GM23338 (cell line): ENCODE results near the gene MYO9B. TPM values are rescaled to one million over a fixed set of nuclear protein-coding genes. Genes with fewer than 3 reads are reported as not detected.

Experiments
- ATAC-seq: fragments of 200-7000 bp; cut with Tn5 transposase; 3 replicates; pipeline ENCODE4 v1.9.1; 2020
- DNase-seq: peaks from one replicate; pipeline ENCODE4 v3.0.0-alpha.2; 2015; ENCODE audit warnings: low spot score
- H2AFZ ChIP-seq: fragments of 200-600 bp; sonication (generic); 2 replicates; pipeline ENCODE4 v1.8.0; 2016; ENCODE audit warnings: antibody characterized with exemption, mild to moderate bottlenecking, moderate library complexity
- H3F3A ChIP-seq: fragments of 200-600 bp; sonication (generic); replicated peaks from 2 replicates; pipeline ENCODE4 v1.8.0; 2017; ENCODE audit warnings: antibody characterized with exemption, mixed run types, low read depth
- H3K27ac ChIP-seq: fragments of 200-600 bp; sonication (generic); 2 replicates; pipeline ENCODE4 v1.6.1; 2016; ENCODE audit warnings: low read depth
- H3K27me3 ChIP-seq: fragments of 200-600 bp; sonication (generic); 2 replicates; pipeline ENCODE4 v1.8.0; 2016; ENCODE audit warnings: mild to moderate bottlenecking, mixed run types, moderate library complexity; ENCODE audit not compliant: insufficient read depth
- H3K36me3 ChIP-seq: fragments of 200-600 bp; sonication (generic); 2 replicates; pipeline ENCODE4 v1.8.0; 2016; ENCODE audit warnings: mild to moderate bottlenecking; ENCODE audit not compliant: insufficient read depth
- H3K4me1 ChIP-seq: fragments of 200-600 bp; sonication (generic); 2 replicates; pipeline ENCODE4 v1.8.0; 2016; ENCODE audit warnings: mild to moderate bottlenecking, moderate library complexity; ENCODE audit not compliant: insufficient read depth
- H3K4me2 ChIP-seq: fragments of 200-600 bp; sonication (generic); 2 replicates; pipeline ENCODE4 v1.7.1; 2017; ENCODE audit warnings: mixed run types
- H3K4me3 ChIP-seq: fragments of 200-600 bp; sonication (generic); 2 replicates; pipeline ENCODE4 v1.6.1; 2016; ENCODE audit warnings: mixed run types
- H3K79me2 ChIP-seq: fragments of 200-600 bp; sonication (generic); replicated peaks from 2 replicates; pipeline ENCODE4 v1.8.0; 2017; ENCODE audit warnings: mild to moderate bottlenecking; ENCODE audit not compliant: insufficient read depth
- H3K9me2 ChIP-seq: fragments of 200-600 bp; sonication (generic); 2 replicates; pipeline ENCODE4 v1.8.0; 2017; ENCODE audit not compliant: insufficient read depth
- H4K20me1 ChIP-seq: fragments of 200-600 bp; sonication (generic); replicated peaks from 2 replicates; pipeline ENCODE4 v1.8.0; 2017; ENCODE audit warnings: mild to moderate bottlenecking; ENCODE audit not compliant: insufficient read depth
- H3K27ac Mint-ChIP-seq: 2 replicates; pipeline ENCODE4 v1.8.0; 2020; ENCODE audit warnings: inconsistent platforms, mild to moderate bottlenecking, moderate library complexity, mixed read lengths
- H3K27me3 Mint-ChIP-seq: 3 replicates; pipeline ENCODE4 v1.8.0; 2022; ENCODE audit warnings: low read depth, mild to moderate bottlenecking, moderate library complexity, mixed read lengths, inconsistent platforms; ENCODE audit not compliant: insufficient read depth, poor library complexity
- H3K36me3 Mint-ChIP-seq: 3 replicates; pipeline ENCODE4 v1.8.0; 2021; ENCODE audit warnings: low read depth, mild to moderate bottlenecking, inconsistent platforms, moderate library complexity, mixed read lengths
- H3K4me1 Mint-ChIP-seq: 3 replicates; pipeline ENCODE4 v1.8.0; 2020; ENCODE audit warnings: mild to moderate bottlenecking, inconsistent platforms, mixed read lengths
- H3K4me3 Mint-ChIP-seq: 3 replicates; pipeline ENCODE4 v1.8.0; 2021; ENCODE audit warnings: moderate library complexity, mild to moderate bottlenecking, inconsistent platforms, mixed read lengths
- H3K9me3 Mint-ChIP-seq: 3 replicates; pipeline ENCODE4 v1.8.0; 2020; ENCODE audit warnings: moderate library complexity, mild to moderate bottlenecking, inconsistent platforms, mixed read lengths
- CREB1 ChIP-seq: fragments of 250-450 bp; sonication (Bioruptor Pico); IDR thresholded peaks from 2 replicates; pipeline ENCODE4 v1.5.0; 2020; ENCODE audit warnings: low read depth, mild to moderate bottlenecking, moderate library complexity
- EZH2phosphoT487 ChIP-seq: fragments of 200-600 bp; sonication (generic); IDR thresholded peaks from one replicate; pipeline ENCODE4 v1.8.1; 2018; ENCODE audit warnings: antibody characterized with exemption; ENCODE audit not compliant: unreplicated experiment
- JUNB ChIP-seq: IDR thresholded peaks from one replicate; pipeline ENCODE4 v1.6.1; 2016; ENCODE audit warnings: antibody characterized with exemption; ENCODE audit not compliant: unreplicated experiment
- POLR2AphosphoS5 ChIP-seq: IDR thresholded peaks from 2 replicates; pipeline ENCODE4 v1.6.1; 2016; ENCODE audit warnings: antibody characterized with exemption, low read depth
- STAT1 ChIP-seq: IDR thresholded peaks from one replicate; pipeline ENCODE4 v1.6.1; 2016; ENCODE audit warnings: antibody characterized with exemption; ENCODE audit not compliant: unreplicated experiment
- ZNF114 ChIP-seq: fragments of 250-450 bp; sonication (Bioruptor Pico); IDR thresholded peaks from 2 replicates; pipeline ENCODE4 v1.5.0; 2020; ENCODE audit warnings: mild to moderate bottlenecking, moderate library complexity
- ZNF331 ChIP-seq: fragments of 250-450 bp; sonication (Bioruptor Pico); IDR thresholded peaks from 2 replicates; pipeline ENCODE4 v1.5.0; 2020; ENCODE audit warnings: low read depth, mild to moderate bottlenecking, moderate library complexity
- polyA plus RNA-seq: library from polyadenylated mRNA; unstranded; fragments of >200 nt; fragmentation: Nextera tagmentation; extraction: Ambion mirVana; gene quantifications from 2 replicates; pipeline ENCODE4 v1.2.1, GENCODE V29; 2016
- total RNA-seq: library from RNA; depleted of rRNA; stranded (reverse); fragments of >200 nt; shearing (Covaris generic); gene quantifications from 2 replicates; pipeline ENCODE4 v1.2.3, GENCODE V29; 2014
- TF ChIP-seq, protein P1 (sequence below), 2 experiments: fragments of 200-600 bp in 1 of 2; sonication (generic) in 1 of 2; conservative IDR thresholded peaks; 2 replicates each; pipeline versions ENCODE4 v1.5.1 to v1.6.1; 2016 to 2017; ENCODE audit warnings: antibody characterized with exemption in 2 of 2, low read depth in 2 of 2, mild to moderate bottlenecking in 2 of 2, moderate library complexity in 1 of 2
- TF ChIP-seq, protein P2 (sequence below): IDR thresholded peaks from one replicate; pipeline ENCODE4 v1.6.1; 2018; ENCODE audit warnings: antibody characterized with exemption; ENCODE audit not compliant: unreplicated experiment

Gene MYO9B
- total and polyA plus RNA-seq, 2 experiments from 2014 or later, result 28.7 to 61.3 TPM

DNA sequence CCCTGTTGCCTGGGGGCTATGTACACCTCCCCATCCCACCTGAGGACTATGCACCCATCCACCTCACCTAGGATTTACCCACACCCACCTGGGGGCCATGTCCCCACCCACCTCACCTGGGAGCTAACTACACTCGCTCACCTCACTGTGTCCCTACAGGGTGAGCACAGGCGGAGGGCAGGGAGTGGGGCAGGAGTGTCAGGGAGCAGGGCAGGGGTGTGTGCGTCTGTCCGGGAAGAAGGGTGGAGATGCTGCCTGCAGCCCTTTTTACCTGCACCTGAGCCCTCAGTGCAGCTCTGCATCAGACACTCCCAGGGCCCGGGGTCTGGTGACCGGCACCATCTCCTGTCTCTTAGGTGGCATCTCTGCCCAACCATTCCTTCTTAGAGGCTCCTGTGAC is 38.4 kb upstream of the MYO9B start:
- Mint-ChIP-seq H3K9me3 (peaks cover 3% of the 10 kb centered on the region; the same call in 1 of the 3 replicates), H3K27ac (no peak overlapping the region), H3K36me3 (no peaks in the 10 kb centered on the region), H3K4me1 (peaks cover 4% of the 10 kb centered on the region; the same call in 2 of the 3 replicates), H3K27me3 (peaks cover 14% of the 10 kb centered on the region), H3K4me3 (no peak overlapping the region)
- ATAC-seq (no peak), DNase-seq (no peak)
- no peak for TF ChIP-seq EZH2phosphoT487
- TF ChIP-seq JUNB, result no peak
- TF ChIP-seq CREB1 (CRISPR knock-in tag), result no peak
- TF ChIP-seq, protein P1, sequence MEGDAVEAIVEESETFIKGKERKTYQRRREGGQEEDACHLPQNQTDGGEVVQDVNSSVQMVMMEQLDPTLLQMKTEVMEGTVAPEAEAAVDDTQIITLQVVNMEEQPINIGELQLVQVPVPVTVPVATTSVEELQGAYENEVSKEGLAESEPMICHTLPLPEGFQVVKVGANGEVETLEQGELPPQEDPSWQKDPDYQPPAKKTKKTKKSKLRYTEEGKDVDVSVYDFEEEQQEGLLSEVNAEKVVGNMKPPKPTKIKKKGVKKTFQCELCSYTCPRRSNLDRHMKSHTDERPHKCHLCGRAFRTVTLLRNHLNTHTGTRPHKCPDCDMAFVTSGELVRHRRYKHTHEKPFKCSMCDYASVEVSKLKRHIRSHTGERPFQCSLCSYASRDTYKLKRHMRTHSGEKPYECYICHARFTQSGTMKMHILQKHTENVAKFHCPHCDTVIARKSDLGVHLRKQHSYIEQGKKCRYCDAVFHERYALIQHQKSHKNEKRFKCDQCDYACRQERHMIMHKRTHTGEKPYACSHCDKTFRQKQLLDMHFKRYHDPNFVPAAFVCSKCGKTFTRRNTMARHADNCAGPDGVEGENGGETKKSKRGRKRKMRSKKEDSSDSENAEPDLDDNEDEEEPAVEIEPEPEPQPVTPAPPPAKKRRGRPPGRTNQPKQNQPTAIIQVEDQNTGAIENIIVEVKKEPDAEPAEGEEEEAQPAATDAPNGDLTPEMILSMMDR (conservative IDR thresholded peaks at IDR 0.05; ENCODE audit: low read depth in 2 of 2), result no peak
- TF ChIP-seq ZNF331 (CRISPR knock-in tag), result no peak
- Histone ChIP-seq H3K27ac (no peak overlapping the region), H3K27me3 (no peaks in the 10 kb centered on the region), H4K20me1 (no peaks in the 10 kb centered on the region), H3K4me1 (no peaks in the 10 kb centered on the region), H3K36me3 (no peaks in the 10 kb centered on the region), H2AFZ (no peak overlapping the region), H3K4me2 (no peak overlapping the region), H3K4me3 (no peak overlapping the region), H3K9me2 (no peaks in the 10 kb centered on the region), H3F3A (no peaks in the 10 kb centered on the region), H3K79me2 (no peaks in the 10 kb centered on the region)

DNA sequence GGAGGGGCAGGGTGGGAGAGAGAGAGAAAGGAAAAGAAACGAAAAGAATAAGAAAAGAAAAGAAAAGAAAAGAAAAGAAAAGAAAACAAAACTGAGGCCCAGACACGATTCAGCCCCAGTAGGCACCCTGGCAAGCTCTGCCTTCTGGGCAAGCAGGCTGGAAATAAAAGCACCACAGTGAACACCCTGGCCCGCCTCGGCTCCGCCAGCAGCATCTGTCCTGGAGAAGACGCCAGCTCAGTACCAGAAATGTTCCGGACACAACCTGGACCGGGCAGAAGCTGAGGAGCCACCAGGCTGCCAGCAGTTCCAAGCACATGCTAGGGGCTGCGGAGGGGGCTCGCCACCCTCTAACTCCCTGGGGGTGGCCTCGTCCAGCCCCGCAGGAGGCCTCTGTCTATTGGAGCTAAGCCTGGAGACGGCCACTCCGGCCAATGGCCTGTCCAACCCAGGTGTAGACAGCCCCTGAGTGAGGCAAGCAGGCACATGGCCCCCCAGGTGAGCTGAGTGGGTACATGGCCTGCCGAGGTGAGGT is 37.5 kb upstream of the MYO9B start:
- no peak overlapping the region for H3K27ac Mint-ChIP-seq
- Histone ChIP-seq H2AFZ (no peak overlapping the region), H3K4me2 (no peak overlapping the region), H3K27ac (no peak overlapping the region), H3F3A (no peaks in the 10 kb centered on the region), H4K20me1 (no peaks in the 10 kb centered on the region), H3K9me2 (no peaks in the 10 kb centered on the region), H3K36me3 (no peaks in the 10 kb centered on the region), H3K79me2 (no peaks in the 10 kb centered on the region), H3K27me3 (no peaks in the 10 kb centered on the region), H3K4me3 (no peak overlapping the region), H3K4me1 (no peaks in the 10 kb centered on the region)
- TF ChIP-seq ZNF114 (CRISPR knock-in tag) (no peak), STAT1 (no peak), POLR2AphosphoS5 (no peak)
- TF ChIP-seq, protein P2, sequence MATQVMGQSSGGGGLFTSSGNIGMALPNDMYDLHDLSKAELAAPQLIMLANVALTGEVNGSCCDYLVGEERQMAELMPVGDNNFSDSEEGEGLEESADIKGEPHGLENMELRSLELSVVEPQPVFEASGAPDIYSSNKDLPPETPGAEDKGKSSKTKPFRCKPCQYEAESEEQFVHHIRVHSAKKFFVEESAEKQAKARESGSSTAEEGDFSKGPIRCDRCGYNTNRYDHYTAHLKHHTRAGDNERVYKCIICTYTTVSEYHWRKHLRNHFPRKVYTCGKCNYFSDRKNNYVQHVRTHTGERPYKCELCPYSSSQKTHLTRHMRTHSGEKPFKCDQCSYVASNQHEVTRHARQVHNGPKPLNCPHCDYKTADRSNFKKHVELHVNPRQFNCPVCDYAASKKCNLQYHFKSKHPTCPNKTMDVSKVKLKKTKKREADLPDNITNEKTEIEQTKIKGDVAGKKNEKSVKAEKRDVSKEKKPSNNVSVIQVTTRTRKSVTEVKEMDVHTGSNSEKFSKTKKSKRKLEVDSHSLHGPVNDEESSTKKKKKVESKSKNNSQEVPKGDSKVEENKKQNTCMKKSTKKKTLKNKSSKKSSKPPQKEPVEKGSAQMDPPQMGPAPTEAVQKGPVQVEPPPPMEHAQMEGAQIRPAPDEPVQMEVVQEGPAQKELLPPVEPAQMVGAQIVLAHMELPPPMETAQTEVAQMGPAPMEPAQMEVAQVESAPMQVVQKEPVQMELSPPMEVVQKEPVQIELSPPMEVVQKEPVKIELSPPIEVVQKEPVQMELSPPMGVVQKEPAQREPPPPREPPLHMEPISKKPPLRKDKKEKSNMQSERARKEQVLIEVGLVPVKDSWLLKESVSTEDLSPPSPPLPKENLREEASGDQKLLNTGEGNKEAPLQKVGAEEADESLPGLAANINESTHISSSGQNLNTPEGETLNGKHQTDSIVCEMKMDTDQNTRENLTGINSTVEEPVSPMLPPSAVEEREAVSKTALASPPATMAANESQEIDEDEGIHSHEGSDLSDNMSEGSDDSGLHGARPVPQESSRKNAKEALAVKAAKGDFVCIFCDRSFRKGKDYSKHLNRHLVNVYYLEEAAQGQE, result no peak
- no peak overlapping the region for H3K4me3 Mint-ChIP-seq
- peaks cover 3% of the 10 kb centered on the region; the same call in 1 of the 3 replicates for H3K9me3 Mint-ChIP-seq
- no peak for DNase-seq
- peaks cover 4% of the 10 kb centered on the region; the same call in 2 of the 3 replicates for H3K4me1 Mint-ChIP-seq
- H3K27me3 Mint-ChIP-seq, result peaks cover 15% of the 10 kb centered on the region
- no peak for ATAC-seq
- H3K36me3 Mint-ChIP-seq, result no peaks in the 10 kb centered on the region
